K562 (cell line): ENCODE data around the gene LRRC27. TPM values are rescaled to one million over a fixed set of nuclear protein-coding genes. Genes with fewer than 3 reads are reported as not detected.
A peak's percentile ranks its signal among the peaks of the same experiment; 100 is the strongest.

ENCODE experiments used
- ATAC-seq: fragments of 200-7000 bp; cut with Tn5 transposase; 3 replicates; pipeline ENCODE4 v1.9.1; 2020; ENCODE audit warnings: moderate library complexity
- BruUV-seq: library from RNA; stranded (reverse); fragments of 400-500 nt; replicated peaks from 2 replicates; lab custom pipeline; 2021; lab: Mats Ljungman, UMichigan
- CTCF ChIA-PET: fragments of 300-600 bp; formaldehyde crosslinking; extraction: SDS; loops from one replicate; lab custom pipeline; 2021; ENCODE audit warnings: low intra/inter-chr PET ratio; lab: Yijun Ruan, JAX
- POLR2A ChIA-PET: fragments of 300-600, 350-650 bp; sonication (Branson Sonifier 250); formaldehyde crosslinking; extraction: SDS; loops from one replicate; lab custom pipeline; 2021; ENCODE audit warnings: antibody characterized with exemption, inconsistent platforms; lab: Yijun Ruan, JAX
- DNase-seq, 4 experiments: peaks; one replicate each; pipeline versions ENCODE4 v3.0.0 to v3.0.0-alpha.2; 2011 to 2018; ENCODE audit warnings: low spot score in 3 of 4, mixed read lengths in 3 of 4; ENCODE audit errors: extremely low read depth in 1 of 4
- FAIRE-seq: peaks from 2 replicates; lab custom pipeline; 2011; peaks lifted over from hg19 to GRCh38; lab: Jason Lieb, UNC
- H2AFZ ChIP-seq: 2 replicates; pipeline ENCODE4 v1.6.0; 2011; ENCODE audit warnings: low read depth, low read length, control low read depth, inconsistent platforms
- H3K27ac ChIP-seq: fragments of 200-600 bp; 3 replicates; pipeline ENCODE4 v1.8.0; 2011; ENCODE audit warnings: low read depth, mild to moderate bottlenecking, control low read depth, inconsistent platforms, low read length, moderate library complexity, mixed read lengths; ENCODE audit errors: extremely low read depth
- H3K27me3 ChIP-seq, 2 experiments: fragments of 300-600 bp in 1 of 2; 2 replicates in 1 of 2; 3 replicates in 1 of 2; pipeline versions ENCODE4 v1.6.0 to v1.8.0; 2011; ENCODE audit warnings: inconsistent platforms in 2 of 2, low read length in 2 of 2, mild to moderate bottlenecking in 1 of 2, mixed read lengths in 1 of 2, moderate library complexity in 1 of 2; ENCODE audit not compliant: control insufficient read depth in 2 of 2, insufficient read depth in 2 of 2
- H3K36me3 ChIP-seq: fragments of 300-600 bp; 3 replicates; pipeline ENCODE4 v1.8.0; 2011; ENCODE audit warnings: mild to moderate bottlenecking, low read length, inconsistent platforms; ENCODE audit not compliant: control insufficient read depth, insufficient read depth
- H3K4me1 ChIP-seq, 2 experiments: fragments of 200-600 bp in 1 of 2; replicated peaks in 1 of 2; 2 replicates in 1 of 2; 3 replicates in 1 of 2; pipeline versions ENCODE4 v1.5.1 to v1.8.0; 2011; ENCODE audit warnings: inconsistent platforms in 2 of 2, low read length in 2 of 2, mild to moderate bottlenecking in 1 of 2, mixed read lengths in 1 of 2, moderate library complexity in 1 of 2; ENCODE audit not compliant: control insufficient read depth in 2 of 2, insufficient read depth in 2 of 2
- H3K4me2 ChIP-seq: 2 replicates; pipeline ENCODE4 v1.6.1; 2011; ENCODE audit warnings: low read length, control low read depth, inconsistent platforms, mixed read lengths; ENCODE audit not compliant: insufficient read depth
- H3K4me3 ChIP-seq: fragments of 200-600 bp; sonication (generic), shearing (Covaris generic); 2 replicates; pipeline ENCODE4 v1.5.1; 2016; ENCODE audit warnings: control low read depth, inconsistent platforms
- H3K79me2 ChIP-seq: fragments of 200-600 bp; 3 replicates; pipeline ENCODE4 v1.8.0; 2011; ENCODE audit warnings: low read length, inconsistent platforms; ENCODE audit not compliant: control insufficient read depth, insufficient read depth
- H3K9ac ChIP-seq, 2 experiments: 2 replicates each; pipeline versions ENCODE4 v1.6.0 to v1.6.1; 2011; ENCODE audit warnings: low read depth in 2 of 2, low read length in 2 of 2, control low read depth in 1 of 2, inconsistent platforms in 1 of 2, mild to moderate bottlenecking in 1 of 2, mixed read lengths in 1 of 2; ENCODE audit not compliant: insufficient read depth in 1 of 2
- H3K9me1 ChIP-seq: one replicate; pipeline ENCODE4 v1.6.0; 2011; ENCODE audit warnings: inconsistent platforms, mild to moderate bottlenecking, low read length, moderate library complexity; ENCODE audit not compliant: control insufficient read depth, insufficient read depth
- H3K9me3 ChIP-seq: replicated peaks from 2 replicates; pipeline ENCODE4 v1.5.1; 2011; ENCODE audit warnings: low read depth, low read length, inconsistent platforms; ENCODE audit not compliant: control insufficient read depth, insufficient read depth
- H4K20me1 ChIP-seq: replicated peaks from 2 replicates; pipeline ENCODE4 v1.6.1; 2011; ENCODE audit warnings: low read length, inconsistent platforms, mixed read lengths; ENCODE audit not compliant: control insufficient read depth, insufficient read depth
- BCOR ChIP-seq: fragments of 450-650 bp; IDR thresholded peaks from 2 replicates; pipeline ENCODE4 v1.6.1; 2016
- CTBP1 ChIP-seq: fragments of 450-650 bp; IDR thresholded peaks from 2 replicates; pipeline ENCODE4 v1.6.1; 2016; ENCODE audit warnings: borderline replicate concordance
- E2F6 ChIP-seq, 2 experiments: IDR thresholded peaks; 2 replicates each; pipeline ENCODE4 v1.6.1; 2011; ENCODE audit warnings: borderline replicate concordance in 1 of 2, control low read depth in 1 of 2, low read depth in 1 of 2, low read length in 1 of 2, mild to moderate bottlenecking in 1 of 2, mixed read lengths in 1 of 2, moderate library complexity in 1 of 2; ENCODE audit not compliant: insufficient read depth in 1 of 2, insufficient read length in 1 of 2, poor library complexity in 1 of 2, severe bottlenecking in 1 of 2; ENCODE audit errors: extremely low read depth in 1 of 2
- FOXA1 ChIP-seq: fragments of 450-650 bp; IDR thresholded peaks from 2 replicates; pipeline ENCODE4 v1.6.1; 2016; ENCODE audit warnings: mild to moderate bottlenecking, borderline replicate concordance
- FOXO4 ChIP-seq: fragments of 450-650 bp; formaldehyde crosslinking; IDR thresholded peaks from 2 replicates; pipeline ENCODE4 v1.4.0; 2020; ENCODE audit warnings: mild to moderate bottlenecking, moderate library complexity
- KAT8 ChIP-seq: fragments of 450-650 bp; IDR thresholded peaks from 2 replicates; pipeline ENCODE4 v1.6.1; 2016; ENCODE audit warnings: low read depth, mild to moderate bottlenecking
- KDM2B ChIP-seq: fragments of 250-450 bp; sonication (Bioruptor Pico); IDR thresholded peaks from 2 replicates; pipeline ENCODE4 v1.8.0; 2021; ENCODE audit warnings: mild to moderate bottlenecking, moderate library complexity
- MTF1 ChIP-seq: fragments of 250-450 bp; sonication (Bioruptor Pico); IDR thresholded peaks from 2 replicates; pipeline ENCODE4 v1.9.0; 2021; ENCODE audit warnings: moderate library complexity, mild to moderate bottlenecking, inconsistent platforms, borderline replicate concordance
- NFE2L1 ChIP-seq: fragments of 450-650 bp; IDR thresholded peaks from 2 replicates; pipeline ENCODE4 v1.6.1; 2016; ENCODE audit warnings: missing genetic modification characterization, low read depth, mild to moderate bottlenecking, missing compliant biosample characterization, moderate library complexity, borderline replicate concordance
- NFIC ChIP-seq: fragments of 450-650 bp; IDR thresholded peaks from 2 replicates; pipeline ENCODE4 v1.6.1; 2017; ENCODE audit warnings: mild to moderate bottlenecking, inconsistent platforms
- NFXL1 ChIP-seq: fragments of 450-650 bp; formaldehyde crosslinking; IDR thresholded peaks from 2 replicates; pipeline ENCODE4 v1.4.0; 2021; ENCODE audit warnings: mild to moderate bottlenecking
- PHB2 ChIP-seq: fragments of 450-650 bp; IDR thresholded peaks from 2 replicates; pipeline ENCODE4 v1.6.1; 2017; ENCODE audit warnings: low read depth
- RAD21 ChIP-seq, 2 experiments: fragments of 250-450 bp in 1 of 2; fragments of 450-650 bp in 1 of 2; sonication (Bioruptor Pico) in 1 of 2; formaldehyde crosslinking in 1 of 2; IDR thresholded peaks in 1 of 2; conservative IDR thresholded peaks in 1 of 2; 2 replicates each; pipeline versions ENCODE4 v1.4.0 to v1.8.0; 2020 to 2022; ENCODE audit warnings: mild to moderate bottlenecking in 2 of 2, moderate library complexity in 1 of 2
- RCOR1 ChIP-seq, 2 experiments: IDR thresholded peaks; 2 replicates each; pipeline ENCODE4 v1.6.1; 2012; ENCODE audit warnings: low read depth in 2 of 2, low read length in 2 of 2, borderline replicate concordance in 1 of 2, improper control_type of control experiment in 1 of 2
- RUNX1 ChIP-seq: sonication (generic); IDR thresholded peaks from 2 replicates; pipeline ENCODE4 v1.6.1; 2016; ENCODE audit warnings: antibody characterized with exemption, low read depth
- SAFB ChIP-seq: fragments of 200-400 bp; formaldehyde crosslinking; IDR thresholded peaks from 2 replicates; pipeline ENCODE4 v1.6.1; 2017; ENCODE audit warnings: low read depth, low read length, borderline replicate concordance
- YBX1 ChIP-seq: fragments of 450-650 bp; IDR thresholded peaks from 2 replicates; pipeline ENCODE4 v1.7.1; 2016; ENCODE audit warnings: mild to moderate bottlenecking
- ZBED1 ChIP-seq: IDR thresholded peaks from 2 replicates; pipeline ENCODE4 v1.6.1; 2014
- ZNF263 ChIP-seq: sonication (generic); formaldehyde crosslinking; IDR thresholded peaks from 2 replicates; pipeline ENCODE4 v1.8.0; 2022; ENCODE audit warnings: mild to moderate bottlenecking, missing genetic modification reagents, borderline replicate concordance
- ZNF695 ChIP-seq: fragments of 450-650 bp; formaldehyde crosslinking; IDR thresholded peaks from 2 replicates; pipeline ENCODE4 v1.4.0; 2020; ENCODE audit warnings: mild to moderate bottlenecking, moderate library complexity
- ZNF707 ChIP-seq: fragments of 250-450 bp; sonication (Bioruptor Pico); conservative IDR thresholded peaks from 2 replicates; pipeline ENCODE4 v1.8.0; 2022; ENCODE audit warnings: inconsistent platforms, mild to moderate bottlenecking, moderate library complexity
- WGBS: fragments of 100-300 bp; shearing (Covaris generic); methylation state at CpG from one replicate; pipeline ENCODE4 v1.1.6; 2016; ENCODE audit warnings: low coverage, mixed read lengths; ENCODE audit not compliant: insufficient coverage; ENCODE audit errors: missing lambda C conversion rate; 5-methylcytosine and 5-hydroxymethylcytosine counted together
- in situ Hi-C: fragments of 300-500 bp; cut with MboI; formaldehyde crosslinking; loops from 4 replicates; pipeline ENCODE4 v1.15.0; 2018; ENCODE audit warnings: inconsistent platforms, mixed read lengths
- intact Hi-C: fragments of 100-400 bp; cut with micrococcal nuclease; formaldehyde crosslinking; loops from 2 replicates; pipeline ENCODE4 v1.14.2; 2022
- polyA plus RNA-seq, 8 experiments: library from polyadenylated mRNA; depleted of rRNA in 4 of 8; stranded (reverse) in 5 of 8; unstranded in 3 of 8; fragments of >200 nt; fragmentation: Nextera tagmentation in 2 of 8; fragmentation: Illumina TruSeq in 1 of 8; extraction: Ambion mirVana in 2 of 8; extraction: Trizol in 1 of 8; gene quantifications; 2 replicates each; pipeline versions ENCODE4 v1.2.1 to v1.2.3, GENCODE V29; 2011 to 2014; ENCODE audit warnings: inconsistent platforms in 1 of 8, missing spikeins in 1 of 8
- total RNA-seq, 7 experiments: library from RNA; depleted of rRNA in 6 of 7; stranded (reverse); fragments of >200 nt in 6 of 7; fragmentation: Illumina TruSeq in 2 of 7; extraction: Trizol in 2 of 7; gene quantifications; 2 replicates each; pipeline versions ENCODE4 v1.2.1 to v1.2.3, GENCODE V29; 2011 to 2021; ENCODE audit warnings: low replicate concordance in 1 of 7

The LRRC27 gene
- total and polyA plus RNA-seq, 9 of the 15 experiments (the other 6 are each of a cell fraction or from before 2014, with no cell fraction given): 0.10 to 2.7 (median 1.4) TPM

GRCh38 chr10:132306864-132307751 lies 24.9 kb upstream of the LRRC27 start:
- no peaks in the 10 kb centered on the region for H4K20me1 ChIP-seq
- DNase-seq (no peak), FAIRE-seq (no peak), ATAC-seq (no peak)
- peak overlapping the region; percentile 41; the same call in 1 of the 2 replicates for H3K4me2 ChIP-seq
- no TSS peak for BruUV-seq
- ChIA-PET POLR2A (no interaction called here), CTCF (no interaction called here)
- no peaks in the 10 kb centered on the region for H3K79me2 ChIP-seq
- H3K9ac ChIP-seq: peak overlapping the region in 1 of 2 experiments; percentile 71; a peak in 2 of 4 replicates
- 25% methylated on average over 40 of the region's 98 CpGs for WGBS
- no peaks in the 10 kb centered on the region for H3K9me1 ChIP-seq
- H3K27ac ChIP-seq: no peak overlapping the region
- no peaks in the 10 kb centered on the region for H3K9me3 ChIP-seq
- in situ Hi-C loops (no loop called here), intact Hi-C loops (no loop called here)
- peak overlapping the region; percentile 11; the same call in 1 of the 2 replicates for H3K4me3 ChIP-seq
- H3K27me3 ChIP-seq: peaks cover 38 to 49% of the 10 kb centered on the region in 2 experiments
- H2AFZ ChIP-seq: no peak overlapping the region
- H3K36me3 ChIP-seq: no peaks in the 10 kb centered on the region
- 0 out of 2 replicates have a peak, but pooled peaks have one; percentile 20 for TF ChIP-seq SAFB
- no peak for TF ChIP-seq NFE2L1 (tag)
- TF ChIP-seq CTBP1: peak; percentile 15; the same call in 1 of the 2 replicates
- no peak for TF ChIP-seq ZBED1
- no peak for TF ChIP-seq MTF1 (CRISPR knock-in tag)
- TF ChIP-seq ZNF263 (CRISPR knock-in tag): 0 out of 2 replicates have a peak, but pooled peaks have one; percentile 40
- no peak for TF ChIP-seq PHB2
- TF ChIP-seq YBX1: no peak
- TF ChIP-seq RUNX1: no peak
- no peak for TF ChIP-seq FOXO4 (CRISPR knock-in tag)
- peak in 1 of 2 experiments; percentile 5 for TF ChIP-seq E2F6 (IDR thresholded peaks at IDR 0.05; ENCODE audit: borderline replicate concordance in 1 of 2, extremely low read depth in 1 of 2, insufficient read depth in 1 of 2, insufficient read length in 1 of 2, low read depth in 1 of 2, low read length in 1 of 2, poor library complexity in 1 of 2, severe bottlenecking in 1 of 2)
- TF ChIP-seq NFXL1 (CRISPR knock-in tag): no peak
- TF ChIP-seq RAD21 (CRISPR knock-in tag; conservative IDR thresholded peaks at IDR 0.05 in 1 of 2, IDR thresholded peaks at IDR 0.05 in 1 of 2): no peak
- TF ChIP-seq KAT8: no peak
- TF ChIP-seq ZNF707: no peak
- TF ChIP-seq BCOR: no peak
- no peak for TF ChIP-seq NFIC
- TF ChIP-seq ZNF695 (CRISPR knock-in tag): no peak
- no peak for TF ChIP-seq RCOR1 (IDR thresholded peaks at IDR 0.05; ENCODE audit: borderline replicate concordance in 1 of 2, low read depth in 2 of 2, low read length in 2 of 2)
- TF ChIP-seq FOXA1: no peak
- 0 out of 2 replicates have a peak, but pooled peaks have one; percentile 12 for TF ChIP-seq KDM2B (CRISPR knock-in tag)
- H3K4me1 ChIP-seq: peaks cover 10 to 44% of the 10 kb centered on the region in 2 experiments
